Measurements from ENCODE around the gene UFM1. TPM values are rescaled to one million over a fixed set of nuclear protein-coding genes. Genes with fewer than 3 reads are reported as not detected.

The UFM1 gene
- total RNA-seq = 10 to 100 TPM; 40.3 to 41.9 TPM

GRCh38 chr13:38349390-38350113, at the start of gene UFM1:
UFM1 (plus strand) TSS chr13:38349851; CDS start chr13:38349920, 69 bp downstream.

All from activated naive CD4-positive, alpha-beta T cell treated with anti-CD3 and anti-CD28 coated beads, Interleukin-2, amount 10 ng/mL, durations not matched to agents 5 hours and 36 hours (primary cell).